Measurements from ENCODE around the gene ZNF579. TPM values are rescaled to one million over a fixed set of nuclear protein-coding genes. Genes with fewer than 3 reads are reported as not detected.

Gene ZNF579
- total and polyA plus RNA-seq, 2 of the 13 experiments (the other 11 are each of a cell fraction or from before 2014, with no cell fraction given), result 2.1 to 2.9 TPM

- TF ChIP-seq, protein P1, sequence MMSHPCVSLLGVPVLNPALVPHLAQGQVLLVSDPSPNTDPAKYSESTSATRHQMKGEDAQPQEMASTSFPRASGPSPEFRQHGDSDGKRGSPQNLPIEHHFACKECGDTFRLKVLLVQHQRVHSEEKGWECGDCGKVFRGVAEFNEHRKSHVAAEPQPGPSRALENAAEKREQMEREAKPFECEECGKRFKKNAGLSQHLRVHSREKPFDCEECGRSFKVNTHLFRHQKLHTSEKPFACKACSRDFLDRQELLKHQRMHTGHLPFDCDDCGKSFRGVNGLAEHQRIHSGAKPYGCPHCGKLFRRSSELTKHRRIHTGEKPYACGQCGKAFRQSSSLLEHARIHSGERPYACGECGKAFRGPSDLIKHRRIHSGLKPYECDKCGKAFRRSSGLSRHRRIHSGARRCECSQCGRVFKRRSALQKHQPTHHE (CRISPR knock-in tag; IDR thresholded peaks at IDR 0.05; ENCODE audit: borderline replicate concordance), result no peak
- TF ChIP-seq, protein P2, sequence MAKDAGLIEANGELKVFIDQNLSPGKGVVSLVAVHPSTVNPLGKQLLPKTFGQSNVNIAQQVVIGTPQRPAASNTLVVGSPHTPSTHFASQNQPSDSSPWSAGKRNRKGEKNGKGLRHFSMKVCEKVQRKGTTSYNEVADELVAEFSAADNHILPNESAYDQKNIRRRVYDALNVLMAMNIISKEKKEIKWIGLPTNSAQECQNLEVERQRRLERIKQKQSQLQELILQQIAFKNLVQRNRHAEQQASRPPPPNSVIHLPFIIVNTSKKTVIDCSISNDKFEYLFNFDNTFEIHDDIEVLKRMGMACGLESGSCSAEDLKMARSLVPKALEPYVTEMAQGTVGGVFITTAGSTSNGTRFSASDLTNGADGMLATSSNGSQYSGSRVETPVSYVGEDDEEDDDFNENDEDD (CRISPR knock-in tag; IDR thresholded peaks at IDR 0.05; ENCODE audit: borderline replicate concordance), result no peak
- TF ChIP-seq, protein P3, sequence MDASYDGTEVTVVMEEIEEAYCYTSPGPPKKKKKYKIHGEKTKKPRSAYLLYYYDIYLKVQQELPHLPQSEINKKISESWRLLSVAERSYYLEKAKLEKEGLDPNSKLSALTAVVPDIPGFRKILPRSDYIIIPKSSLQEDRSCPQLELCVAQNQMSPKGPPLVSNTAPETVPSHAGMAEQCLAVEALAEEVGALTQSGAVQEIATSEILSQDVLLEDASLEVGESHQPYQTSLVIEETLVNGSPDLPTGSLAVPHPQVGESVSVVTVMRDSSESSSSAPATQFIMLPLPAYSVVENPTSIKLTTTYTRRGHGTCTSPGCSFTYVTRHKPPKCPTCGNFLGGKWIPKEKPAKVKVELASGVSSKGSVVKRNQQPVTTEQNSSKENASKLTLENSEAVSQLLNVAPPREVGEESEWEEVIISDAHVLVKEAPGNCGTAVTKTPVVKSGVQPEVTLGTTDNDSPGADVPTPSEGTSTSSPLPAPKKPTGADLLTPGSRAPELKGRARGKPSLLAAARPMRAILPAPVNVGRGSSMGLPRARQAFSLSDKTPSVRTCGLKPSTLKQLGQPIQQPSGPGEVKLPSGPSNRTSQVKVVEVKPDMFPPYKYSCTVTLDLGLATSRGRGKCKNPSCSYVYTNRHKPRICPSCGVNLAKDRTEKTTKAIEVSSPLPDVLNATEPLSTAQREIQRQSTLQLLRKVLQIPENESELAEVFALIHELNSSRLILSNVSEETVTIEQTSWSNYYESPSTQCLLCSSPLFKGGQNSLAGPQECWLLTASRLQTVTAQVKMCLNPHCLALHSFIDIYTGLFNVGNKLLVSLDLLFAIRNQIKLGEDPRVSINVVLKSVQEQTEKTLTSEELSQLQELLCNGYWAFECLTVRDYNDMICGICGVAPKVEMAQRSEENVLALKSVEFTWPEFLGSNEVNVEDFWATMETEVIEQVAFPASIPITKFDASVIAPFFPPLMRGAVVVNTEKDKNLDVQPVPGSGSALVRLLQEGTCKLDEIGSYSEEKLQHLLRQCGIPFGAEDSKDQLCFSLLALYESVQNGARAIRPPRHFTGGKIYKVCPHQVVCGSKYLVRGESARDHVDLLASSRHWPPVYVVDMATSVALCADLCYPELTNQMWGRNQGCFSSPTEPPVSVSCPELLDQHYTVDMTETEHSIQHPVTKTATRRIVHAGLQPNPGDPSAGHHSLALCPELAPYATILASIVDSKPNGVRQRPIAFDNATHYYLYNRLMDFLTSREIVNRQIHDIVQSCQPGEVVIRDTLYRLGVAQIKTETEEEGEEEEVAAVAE (CRISPR knock-in tag; IDR thresholded peaks at IDR 0.05; ENCODE audit: borderline replicate concordance), result no peak
- TF ChIP-seq FOXA3 (CRISPR knock-in tag; IDR thresholded peaks at IDR 0.05) (no peak), NPAS2 (CRISPR knock-in tag; IDR thresholded peaks at IDR 0.05; ENCODE audit: borderline replicate concordance) (no peak), ZNF564 (CRISPR knock-in tag; IDR thresholded peaks at IDR 0.05) (no peak; the same call in 1 of the 2 replicates), ZNF639 (CRISPR knock-in tag; conservative IDR thresholded peaks at IDR 0.05) (no peak), NCOA2 (CRISPR knock-in tag; IDR thresholded peaks at IDR 0.05) (no peak), ZBTB26 (CRISPR knock-in tag; IDR thresholded peaks at IDR 0.05; ENCODE audit: borderline replicate concordance) (no peak), ZNF597 (CRISPR knock-in tag; IDR thresholded peaks at IDR 0.05) (no peak), MIER3 (CRISPR knock-in tag; IDR thresholded peaks at IDR 0.05; ENCODE audit: borderline replicate concordance) (no peak), ZSCAN31 (CRISPR knock-in tag; IDR thresholded peaks at IDR 0.05; ENCODE audit: low read depth) (no peak), MLXIP (CRISPR knock-in tag; IDR thresholded peaks at IDR 0.05; ENCODE audit: borderline replicate concordance) (no peak)
Measured at GRCh38 chr19:55585658-55586339, 5.2 kb upstream of the ZNF579 start (continued).
